WI38 (cell line): ENCODE results near the gene LYPD6.

Source experiments
- H3K4me3 ChIP-seq: 2 replicates; pipeline ENCODE4 v1.5.1; 2011; ENCODE audit warnings: low read depth, mild to moderate bottlenecking, control low read depth, low read length
- CTCF ChIP-seq: IDR thresholded peaks from 2 replicates; pipeline ENCODE4 v1.5.1; 2012; ENCODE audit warnings: low read depth, mild to moderate bottlenecking, control low read depth, low read length

The LYPD6 gene

GRCh38 chr2:149421791-149422190 is 91.4 kb downstream of the LYPD6 start:
- TF ChIP-seq CTCF = no peak
- H3K4me3 ChIP-seq = no peak overlapping the region

- no peak for TF ChIP-seq CTCF
- H3K4me3 ChIP-seq = no peak overlapping the region
Observed at GRCh38 chr2:149422337-149422990, 92.1 kb downstream of the LYPD6 start.

- H3K4me3 ChIP-seq = no peak overlapping the region
- TF ChIP-seq CTCF = no peak
Observed at GRCh38 chr2:149422991-149423338, 92.6 kb downstream of the LYPD6 start.

GRCh38 chr2:149423630-149424029 is 93.2 kb downstream of the LYPD6 start:
- no peak for TF ChIP-seq CTCF
- no peak overlapping the region for H3K4me3 ChIP-seq

- H3K4me3 ChIP-seq = no peak overlapping the region
- TF ChIP-seq CTCF = no peak
Observed at GRCh38 chr2:149427387-149427786, 97.0 kb downstream of the LYPD6 start.

- no peak overlapping the region for H3K4me3 ChIP-seq
- TF ChIP-seq CTCF = no peak
Observed at GRCh38 chr2:149428783-149429182, 98.4 kb downstream of the LYPD6 start.

GRCh38 chr2:149430743-149431736 is 100.7 kb downstream of the LYPD6 start:
- TF ChIP-seq CTCF = no peak
- H3K4me3 ChIP-seq = no peak overlapping the region
